K562 treated with DMSO at 1 percent for 4 hours (cell line): Measurements from ENCODE around the gene ACSL3. TPM values are rescaled to one million over a fixed set of nuclear protein-coding genes. Genes with fewer than 3 reads are reported as not detected.

Experiments
- total RNA-seq: library from RNA; unstranded; fragments of 300-600 nt; gene quantifications from 2 replicates; pipeline ENCODE4 v1.2.3, GENCODE V29; 2022; ENCODE audit not compliant: insufficient read depth

ACSL3 gene
- 35.2 and 41.1 TPM in 2 replicates for total RNA-seq

GRCh38 chr2:222860740-222861410 is at the start of gene ACSL3:
Gene ACSL3, plus strand, starts transcription at chr2:222861036. Its CDS starts 47,737 bp downstream, at chr2:222908773.

Other genes with a start within 250 kb of the ACSL3 start
- 13.0 and 16.6 TPM in 2 replicates for gene FARSB, start 204.9 kb upstream of the ACSL3 start, total RNA-seq
- not detected in 2 replicates for gene MOGAT1, start 189.4 kb upstream of the ACSL3 start, total RNA-seq
- not detected in 2 replicates for gene KCNE4, start 191.2 kb downstream of the ACSL3 start, total RNA-seq